SU-DHL-6 (cell line): Measurements from ENCODE around the gene FBXW11.

ENCODE experiments used
- CTCF ChIP-seq: fragments of 200-600 bp; sonication (generic); IDR thresholded peaks from one replicate; pipeline ENCODE4 v1.5.1; 2017; ENCODE audit warnings: antibody characterized with exemption, mild to moderate bottlenecking, low read length, moderate library complexity; ENCODE audit not compliant: insufficient read depth, poor library complexity, severe bottlenecking
- EZH2phosphoT487 ChIP-seq: fragments of 200-600 bp; sonication (generic), shearing (Covaris generic); conservative IDR thresholded peaks from 2 replicates; pipeline ENCODE4 v1.6.1; 2018; ENCODE audit warnings: mild to moderate bottlenecking, antibody characterized with exemption, low read length, moderate library complexity, mixed read lengths

GRCh38 chr5:171946000-171946781 is 60.2 kb downstream of the FBXW11 start:
- TF ChIP-seq CTCF = no peak
- TF ChIP-seq EZH2phosphoT487 = no peak
